Spleen (tissue), 11 donors: ENCODE measurements around the gene GMPPB. TPM values are rescaled to one million over a fixed set of nuclear protein-coding genes. Genes with fewer than 3 reads are reported as not detected.
A peak's percentile ranks its signal among the peaks of the same experiment; 100 is the strongest.

ENCODE experiments used
- DNase-seq: peaks from one replicate; pipeline ENCODE4 v3.0.0-alpha.2; 2020
- H3K27ac ChIP-seq, 8 donors: fragments of 200-600 bp; sonication (generic) in 7 of 8; 1 replicate in 4 of 8; 2 replicates in 4 of 8; pipeline versions ENCODE4 v1.5.0 to v1.8.0; 2016 to 2021; ENCODE audit warnings: inconsistent platforms in 4 of 8, mild to moderate bottlenecking in 4 of 8, moderate library complexity in 1 of 8
- H3K27me3 ChIP-seq, 7 donors: fragments of 200-600 bp; sonication (generic) in 6 of 7; replicated peaks in 1 of 7; 1 replicate in 4 of 7; 2 replicates in 3 of 7; pipeline versions ENCODE4 v1.5.0 to v1.8.0; 2016 to 2021; ENCODE audit warnings: inconsistent platforms in 3 of 7, mild to moderate bottlenecking in 1 of 7
- H3K36me3 ChIP-seq, 6 donors: fragments of 200-600 bp; sonication (generic) in 5 of 6; 1 replicate in 4 of 6; 2 replicates in 2 of 6; pipeline versions ENCODE4 v1.5.0 to v1.8.0; 2016 to 2021; ENCODE audit warnings: inconsistent platforms in 2 of 6
- H3K4me1 ChIP-seq, 6 donors: fragments of 200-600 bp; sonication (generic) in 5 of 6; 1 replicate in 3 of 6; 2 replicates in 3 of 6; pipeline versions ENCODE4 v1.5.0 to v1.8.0; 2016 to 2021; ENCODE audit warnings: inconsistent platforms in 3 of 6
- H3K4me3 ChIP-seq, 8 donors: fragments of 200-600 bp; sonication (generic) in 7 of 8; 1 replicate in 4 of 8; 2 replicates in 4 of 8; pipeline versions ENCODE4 v1.5.0 to v1.8.0; 2016 to 2021; ENCODE audit warnings: inconsistent platforms in 4 of 8, mild to moderate bottlenecking in 4 of 8, moderate library complexity in 2 of 8
- H3K9me3 ChIP-seq, 8 donors: fragments of 200-600 bp; sonication (generic) in 7 of 8; 1 replicate in 4 of 8; 2 replicates in 4 of 8; pipeline versions ENCODE4 v1.5.0 to v1.8.0; 2016 to 2021; ENCODE audit warnings: inconsistent platforms in 4 of 8
- POLR2A ChIP-seq, 3 donors: fragments of 450-650 bp; IDR thresholded peaks; one replicate each; pipeline ENCODE4 v1.5.1; 2017; ENCODE audit warnings: antibody characterized with exemption in 3 of 3, mild to moderate bottlenecking in 1 of 3
- POLR2AphosphoS5 ChIP-seq, 3 donors: sonication (generic); formaldehyde crosslinking; IDR thresholded peaks; one replicate each; pipeline ENCODE4 v1.5.1; 2017; ENCODE audit warnings: antibody characterized with exemption in 3 of 3
- WGBS, 5 donors: extraction: QIAGEN DNeasy Blood & Tissue Kit in 3 of 5; methylation state at CpG; one replicate each; pipeline versions ENCODE4 v1.1.5 to v1.1.7; 2013 to 2018; 5-methylcytosine and 5-hydroxymethylcytosine counted together
- intact Hi-C: fragments of 100-400 bp; cut with DNase I; formaldehyde crosslinking; loops from one replicate; pipeline ENCODE4 v1.15.0; 2023; ENCODE audit warnings: low total_unique reads
- polyA plus RNA-seq, 3 donors: library from polyadenylated mRNA; stranded (reverse); fragments of 200-250 nt; gene quantifications; one replicate each; pipeline ENCODE4 v1.2.1, GENCODE V29; 2013
- total RNA-seq, 7 donors: library from RNA; depleted of rRNA in 3 of 7; stranded (reverse); fragments of >200 nt in 3 of 7; fragmentation: NEBNext Ultra II Directional in 4 of 7; extraction: Animal tissue kit (Norgen Biotek cat#: 25700) in 4 of 7; gene quantifications; one replicate each; pipeline versions ENCODE4 v1.1.0 to v1.2.1, GENCODE V29; 2016 to 2021
- TF ChIP-seq, protein P1 (sequence below), 11 experiments: fragments of 200-600 bp in 7 of 11; fragments of 450-650 bp in 4 of 11; sonication (generic) in 4 of 11; IDR thresholded peaks in 8 of 11; conservative IDR thresholded peaks in 3 of 11; 1 replicate in 7 of 11; 2 replicates in 4 of 11; pipeline versions ENCODE4 v1.4.0 to v1.8.0; 2016 to 2021; ENCODE audit warnings: antibody characterized with exemption in 11 of 11, inconsistent platforms in 4 of 11, mild to moderate bottlenecking in 1 of 11
- donor health status: healthy with polysubstance abuse.
- donor health status: DM: no; HTN: no; CAD: no; lungs with moderate emphysema.
- donor health status: DM: no; HTN: no; CAD: no.
- donor health status: Bipolar disorder and iron deficiency.
- donor health status: healthy.
- donor health status: DM: no; HTN: no; CAD: no.
- donor health status: DM: yes; HTN: yes; CAD: no.

GMPPB gene
- total and polyA plus RNA-seq, 10 donors: 10.8 to 34.3 (median 26.7) TPM

DNA sequence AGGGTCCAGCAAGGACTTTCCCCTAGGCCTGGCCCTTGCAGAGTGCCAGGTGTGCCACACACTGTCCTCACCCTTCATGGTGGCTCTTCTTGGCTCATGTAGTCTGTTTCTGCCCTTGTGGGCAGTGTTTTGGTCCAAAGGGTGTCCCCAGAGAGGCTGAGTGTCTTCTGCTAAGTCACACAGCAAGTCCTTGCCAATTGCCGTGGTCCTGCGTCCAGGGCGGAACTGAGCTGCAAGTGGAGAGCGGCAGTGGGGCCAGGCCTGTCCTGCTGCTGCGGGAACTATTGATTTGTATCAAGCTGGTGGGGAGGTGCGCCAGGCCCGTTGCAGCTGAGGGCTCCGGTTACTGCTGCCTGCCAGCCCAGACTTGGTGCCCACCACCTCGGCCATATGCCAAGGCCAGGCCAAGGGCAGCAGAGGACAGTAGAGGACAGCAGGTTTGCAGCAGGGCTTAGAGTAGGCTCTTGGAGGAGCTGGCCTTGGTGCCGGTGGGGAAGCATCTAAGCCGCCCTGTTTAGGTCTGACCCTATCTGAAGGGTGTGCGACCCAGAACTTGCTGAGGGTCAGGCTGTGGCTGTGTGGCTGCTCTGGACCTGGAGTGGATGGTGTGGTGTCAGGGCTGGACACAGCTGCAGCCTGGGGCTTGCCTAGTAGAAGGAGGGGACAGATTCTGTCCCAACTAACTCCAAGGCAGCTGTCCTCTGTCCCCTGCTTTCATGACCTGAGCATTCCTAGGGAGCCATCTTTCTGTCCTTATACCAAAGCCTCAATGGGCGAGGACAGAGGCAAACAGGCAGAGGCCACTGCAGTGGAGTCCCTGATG is 8.8 kb downstream of the GMPPB start:
- DNase-seq: no peak
- TF ChIP-seq POLR2A (IDR thresholded peaks at IDR 0.05): no peak
- TF ChIP-seq POLR2AphosphoS5 (IDR thresholded peaks at IDR 0.05): no peak
- TF ChIP-seq, protein P1, sequence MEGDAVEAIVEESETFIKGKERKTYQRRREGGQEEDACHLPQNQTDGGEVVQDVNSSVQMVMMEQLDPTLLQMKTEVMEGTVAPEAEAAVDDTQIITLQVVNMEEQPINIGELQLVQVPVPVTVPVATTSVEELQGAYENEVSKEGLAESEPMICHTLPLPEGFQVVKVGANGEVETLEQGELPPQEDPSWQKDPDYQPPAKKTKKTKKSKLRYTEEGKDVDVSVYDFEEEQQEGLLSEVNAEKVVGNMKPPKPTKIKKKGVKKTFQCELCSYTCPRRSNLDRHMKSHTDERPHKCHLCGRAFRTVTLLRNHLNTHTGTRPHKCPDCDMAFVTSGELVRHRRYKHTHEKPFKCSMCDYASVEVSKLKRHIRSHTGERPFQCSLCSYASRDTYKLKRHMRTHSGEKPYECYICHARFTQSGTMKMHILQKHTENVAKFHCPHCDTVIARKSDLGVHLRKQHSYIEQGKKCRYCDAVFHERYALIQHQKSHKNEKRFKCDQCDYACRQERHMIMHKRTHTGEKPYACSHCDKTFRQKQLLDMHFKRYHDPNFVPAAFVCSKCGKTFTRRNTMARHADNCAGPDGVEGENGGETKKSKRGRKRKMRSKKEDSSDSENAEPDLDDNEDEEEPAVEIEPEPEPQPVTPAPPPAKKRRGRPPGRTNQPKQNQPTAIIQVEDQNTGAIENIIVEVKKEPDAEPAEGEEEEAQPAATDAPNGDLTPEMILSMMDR (IDR thresholded peaks at IDR 0.05 in 8 of 11, conservative IDR thresholded peaks at IDR 0.05 in 3 of 11): no peak
- Histone ChIP-seq H3K4me3 (no peak overlapping the region), H3K27ac (no peak overlapping the region), H3K9me3 (no peaks in the 10 kb centered on the region), H3K36me3 (peaks cover 0 to 72% (median 16%) of the 10 kb centered on the region in 6 donors), H3K27me3 (no peaks in the 10 kb centered on the region), H3K4me1 (peaks cover 9 to 34% (median 17%) of the 10 kb centered on the region in 6 donors)
- intact Hi-C loops: no loop called here
- 84 to 92% (median 87%) methylated on average over 8 to 13 of the region's 13 CpGs for WGBS, 5 donors

DNA sequence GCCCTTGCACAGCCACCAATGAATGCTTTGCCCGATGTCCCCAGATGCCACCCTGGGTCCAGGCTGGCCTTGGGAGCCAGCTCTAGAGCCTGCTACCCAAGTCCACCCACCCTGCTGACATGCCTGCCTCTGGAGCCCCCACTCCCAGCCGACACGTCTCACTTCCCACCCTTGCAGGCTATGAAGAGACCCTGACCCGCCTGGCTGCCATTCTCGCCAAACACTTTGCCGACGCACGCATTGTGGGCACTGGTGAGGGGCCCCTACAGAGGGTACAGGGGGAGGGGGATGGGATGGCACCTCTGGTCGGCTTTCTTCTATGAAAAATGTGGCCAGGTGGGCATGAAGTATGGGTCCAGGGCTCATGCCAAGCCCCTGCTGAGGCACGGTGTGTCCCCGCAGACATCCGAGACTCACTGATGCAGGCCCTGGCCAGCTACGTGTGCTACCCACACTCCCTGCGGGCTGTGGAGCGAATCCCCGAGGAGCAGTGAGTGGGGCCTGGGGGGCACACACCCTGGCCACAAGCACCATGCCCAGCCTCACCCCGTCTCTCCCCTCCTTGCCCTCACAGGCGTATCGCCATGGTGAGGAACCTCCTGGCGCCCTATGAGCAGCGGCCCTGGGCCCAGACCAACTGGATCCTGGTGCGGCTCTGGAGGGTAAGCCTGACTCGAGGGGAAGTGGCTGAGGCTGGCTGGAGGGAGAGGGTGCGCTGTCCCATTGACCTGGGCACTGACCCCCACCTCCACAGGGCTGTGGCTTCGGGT is 10.2 kb downstream of the GMPPB start:
- peaks cover 2 to 20% (median 6%) of the 10 kb centered on the region in 6 donors for H3K4me1 ChIP-seq
- no peak for DNase-seq
- 92 to 96% (median 95%) methylated on average over 24 to 25 of the region's 25 CpGs for WGBS, 5 donors
- peaks cover 0 to 82% (median 18%) of the 10 kb centered on the region in 6 donors for H3K36me3 ChIP-seq
- intact Hi-C loops: no loop called here
- H3K27me3 ChIP-seq: no peaks in the 10 kb centered on the region
- no peak overlapping the region for H3K27ac ChIP-seq
- TF ChIP-seq POLR2AphosphoS5 (IDR thresholded peaks at IDR 0.05) (peak in 1 of 3 donors; percentile 50), POLR2A (IDR thresholded peaks at IDR 0.05) (no peak)
- H3K4me3 ChIP-seq: no peak overlapping the region
- H3K9me3 ChIP-seq: no peaks in the 10 kb centered on the region

DNA sequence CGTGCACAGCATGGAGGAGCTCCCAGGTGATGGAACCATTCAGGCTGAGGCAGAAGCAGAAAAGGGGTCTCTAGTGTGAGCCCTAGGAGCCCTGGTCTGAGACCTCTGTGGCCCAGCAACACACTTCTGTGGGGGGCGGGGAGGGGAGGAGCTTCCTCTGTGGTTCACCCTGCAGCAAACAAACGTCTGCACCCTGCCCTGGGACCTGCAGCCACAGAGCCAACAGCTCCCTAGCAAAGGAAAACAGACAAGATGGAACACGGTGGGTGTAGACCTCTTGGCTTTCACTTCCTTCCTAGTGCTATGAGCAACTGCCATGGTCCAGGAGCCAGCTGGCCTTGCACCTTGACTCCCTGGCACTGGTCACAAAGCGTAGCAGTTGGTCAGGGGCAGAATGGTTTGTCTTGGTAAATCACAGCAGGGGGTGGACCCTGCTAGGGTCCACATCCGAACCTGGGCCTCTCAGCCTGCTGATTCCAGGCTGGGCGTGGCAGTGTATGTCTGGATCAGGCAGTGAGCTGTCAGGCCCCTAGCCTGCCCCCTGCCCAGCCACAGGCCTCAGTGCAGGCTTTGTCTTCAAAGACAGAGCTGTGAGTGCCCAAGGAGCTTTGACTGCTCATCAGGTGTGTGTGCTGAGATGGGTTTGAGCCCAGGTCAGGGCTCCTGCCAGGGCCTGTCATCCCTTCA is 11.0 kb downstream of the GMPPB start:
- no peaks in the 10 kb centered on the region for H3K27me3 ChIP-seq
- WGBS, 5 donors: 43 to 57% (median 50%) methylated on average over 7 of the region's 7 CpGs
- no peak for DNase-seq
- no peak overlapping the region for H3K27ac ChIP-seq
- intact Hi-C loops: no loop called here
- H3K4me1 ChIP-seq: peaks cover 0 to 13% (median under 1%) of the 10 kb centered on the region in 6 donors
- H3K9me3 ChIP-seq: no peaks in the 10 kb centered on the region
- H3K4me3 ChIP-seq: no peak overlapping the region
- peaks cover 0 to 85% (median 20%) of the 10 kb centered on the region in 6 donors for H3K36me3 ChIP-seq
- TF ChIP-seq POLR2A (IDR thresholded peaks at IDR 0.05) (no peak), POLR2AphosphoS5 (IDR thresholded peaks at IDR 0.05) (peak in 1 of 3 donors; percentile 20)
- TF ChIP-seq, protein P1 (IDR thresholded peaks at IDR 0.05 in 8 of 11, conservative IDR thresholded peaks at IDR 0.05 in 3 of 11): no peak

DNA sequence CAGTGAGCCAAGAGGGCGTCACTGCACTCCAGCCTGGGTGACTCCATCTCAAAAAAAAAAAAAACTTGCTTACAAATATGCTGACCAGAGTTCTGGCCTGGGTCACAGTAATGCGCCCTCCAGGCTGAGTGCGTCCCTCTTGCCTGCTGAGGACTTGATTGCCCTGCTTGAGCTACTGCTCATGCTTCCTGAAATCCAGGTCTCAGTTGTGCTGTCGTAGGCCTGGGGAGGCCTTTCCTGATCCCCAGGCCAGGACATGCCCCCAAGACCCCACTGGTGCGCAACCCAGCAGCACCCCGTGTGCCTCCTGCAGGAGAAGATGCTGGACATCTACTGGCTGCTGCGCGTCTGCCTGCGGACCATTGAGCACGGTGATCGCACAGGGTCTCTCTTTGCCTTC is 11.6 kb downstream of the GMPPB start:
- 88 to 96% (median 96%) methylated on average over 4 to 11 of the region's 11 CpGs for WGBS, 5 donors
- Histone ChIP-seq H3K27ac (no peak overlapping the region), H3K27me3 (no peaks in the 10 kb centered on the region), H3K9me3 (no peaks in the 10 kb centered on the region), H3K4me1 (peaks cover 0 to 13% (median 0%) of the 10 kb centered on the region in 6 donors), H3K4me3 (no peak overlapping the region), H3K36me3 (peaks cover 0 to 84% (median 20%) of the 10 kb centered on the region in 6 donors)
- intact Hi-C loops: no loop called here
- no peak for DNase-seq
- TF ChIP-seq POLR2A (IDR thresholded peaks at IDR 0.05) (no peak), POLR2AphosphoS5 (IDR thresholded peaks at IDR 0.05) (peak in 1 of 3 donors; percentile 21)
- TF ChIP-seq, protein P1 (IDR thresholded peaks at IDR 0.05 in 8 of 11, conservative IDR thresholded peaks at IDR 0.05 in 3 of 11): no peak
